Stimulated activated CD8-positive, alpha-beta memory T cell treated with anti-CD3 and anti-CD28 coated beads, Interleukin-7, amount 100 ng/mL, for 1 hour (primary cell): ENCODE data around the gene IGF1R.

Experiments
- DNase-seq, 2 donors: peaks; one replicate each; pipeline ENCODE4 v3.0.0-alpha.2; 2020; ENCODE audit warnings: low read depth in 2 of 2

The IGF1R gene

DNA sequence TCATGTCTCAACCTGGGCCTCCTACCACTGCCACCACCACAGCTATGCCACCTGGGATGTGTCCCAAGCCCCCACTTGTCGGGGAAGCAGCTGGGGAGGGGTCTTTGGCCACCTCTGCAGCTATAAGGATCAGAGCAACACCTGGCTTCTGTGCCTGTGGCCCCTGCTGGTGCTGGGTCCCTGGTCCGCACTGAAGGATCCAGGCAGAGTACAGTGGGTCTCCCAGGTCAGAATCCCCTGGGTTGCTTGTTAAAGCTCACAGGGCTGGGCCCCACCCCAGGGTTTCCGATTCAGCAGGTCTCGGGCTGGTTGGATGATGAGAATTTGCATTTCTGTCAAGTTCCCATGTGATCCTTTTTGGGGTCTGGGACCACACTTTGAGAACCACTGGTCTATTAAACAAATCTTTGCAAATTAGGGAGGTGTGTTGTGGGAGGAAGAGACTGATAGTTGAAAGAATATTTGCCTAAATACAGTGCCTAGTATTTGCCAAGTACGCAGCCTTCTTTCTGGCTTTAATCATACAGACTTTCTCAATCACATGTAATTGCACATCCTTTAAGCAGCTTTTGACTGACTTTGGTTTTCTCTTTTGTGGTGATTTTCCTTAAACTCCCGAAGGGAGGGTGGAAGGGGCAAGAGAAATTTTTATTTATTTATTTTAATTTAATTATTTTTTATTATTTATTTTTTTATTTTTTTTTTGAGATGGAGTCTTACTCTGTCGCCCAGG, 127.3 kb downstream of the IGF1R start:
- no peak for DNase-seq

DNA sequence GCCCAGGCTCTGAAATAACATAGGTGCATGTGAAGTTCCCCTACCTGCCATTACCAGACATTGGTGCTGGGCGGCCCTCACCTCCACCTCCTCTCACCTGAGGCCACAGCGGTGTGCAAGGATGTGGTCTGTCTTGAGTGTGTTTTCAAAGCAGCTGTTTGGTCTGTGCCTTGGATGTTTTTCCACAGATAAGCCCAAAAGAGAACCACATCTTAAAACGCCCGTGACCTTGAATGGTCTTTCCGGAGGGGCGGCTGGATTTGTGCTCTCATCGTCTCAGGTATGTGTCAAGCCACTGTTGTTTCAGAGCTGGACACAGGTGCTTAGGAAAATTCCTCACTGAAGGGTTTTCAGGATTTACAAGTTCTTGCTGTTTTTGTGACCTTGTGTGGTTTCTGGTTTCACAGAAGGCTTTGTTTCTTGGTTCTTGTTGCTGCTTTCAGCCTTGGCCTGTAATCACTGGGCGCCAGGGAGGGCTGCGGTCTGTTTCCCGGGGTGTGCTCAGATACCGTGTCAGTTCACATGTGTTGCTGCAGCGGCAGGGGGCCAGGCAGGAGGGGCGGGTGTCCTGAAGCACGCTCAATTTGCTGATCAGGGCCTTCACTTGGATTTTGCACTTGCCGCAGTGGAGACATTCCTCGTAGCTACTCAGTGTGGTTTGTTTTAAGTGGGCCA, 128.4 kb downstream of the IGF1R start:
- no peak for DNase-seq

DNA sequence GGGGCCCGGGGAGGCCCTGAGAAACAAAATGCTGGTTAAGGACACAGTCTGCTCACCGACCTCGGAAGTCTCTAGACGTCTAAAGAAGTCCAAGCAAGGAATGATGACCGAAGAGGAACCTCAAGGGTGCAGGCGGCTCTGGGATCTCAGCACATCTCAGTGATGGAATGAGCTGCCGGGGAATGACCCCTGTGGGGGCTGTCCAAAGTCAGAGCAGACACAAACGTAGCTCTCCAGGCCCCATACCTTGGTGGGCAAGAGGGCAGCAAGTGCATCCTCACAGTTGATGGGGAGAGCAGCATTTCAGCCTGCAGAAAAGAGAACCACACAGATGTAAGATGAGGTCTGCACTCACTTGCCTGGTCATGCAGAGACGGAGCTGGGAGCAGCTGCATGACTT, 129.1 kb downstream of the IGF1R start:
- no peak for DNase-seq

GRCh38 chr15:98778263-98778959, 130.1 kb downstream of the IGF1R start:
- DNase-seq, result no peak

- no peak for DNase-seq
These were observed 130.6 kb downstream of the IGF1R start for GRCh38 chr15:98778960-98779359.

DNA sequence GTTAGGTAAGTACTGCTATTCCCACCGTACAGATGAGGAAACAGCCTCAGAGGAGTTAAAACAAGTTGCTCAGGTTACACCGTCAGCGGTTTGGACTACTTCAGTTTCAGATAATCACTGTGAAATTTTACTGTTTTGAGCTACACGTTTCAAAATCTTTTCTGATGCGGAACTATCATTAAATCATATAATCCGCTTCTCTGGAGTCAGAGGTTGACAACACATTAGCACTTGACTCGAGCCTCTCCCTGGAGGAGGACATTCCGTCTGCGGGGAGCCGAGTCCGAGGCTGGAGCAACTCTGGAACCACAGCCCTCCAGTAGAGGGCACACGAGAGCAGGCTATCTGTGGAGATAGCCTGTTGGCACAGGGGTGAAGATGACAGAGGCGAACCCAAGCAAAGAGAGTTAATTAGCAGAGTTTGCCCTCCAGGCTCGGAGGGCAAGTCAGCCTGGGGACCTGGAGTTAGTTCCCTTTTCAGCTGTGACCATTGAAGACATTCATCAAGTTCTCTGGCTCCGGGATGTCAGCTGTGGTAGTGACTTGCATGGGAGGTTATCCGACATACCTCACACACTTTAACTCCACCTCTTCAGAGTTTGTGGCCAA, 131.2 kb downstream of the IGF1R start:
- peak; percentile 30 to 48 for DNase-seq

GRCh38 chr15:98781838-98782237, 133.5 kb downstream of the IGF1R start:
- no peak for DNase-seq

DNA sequence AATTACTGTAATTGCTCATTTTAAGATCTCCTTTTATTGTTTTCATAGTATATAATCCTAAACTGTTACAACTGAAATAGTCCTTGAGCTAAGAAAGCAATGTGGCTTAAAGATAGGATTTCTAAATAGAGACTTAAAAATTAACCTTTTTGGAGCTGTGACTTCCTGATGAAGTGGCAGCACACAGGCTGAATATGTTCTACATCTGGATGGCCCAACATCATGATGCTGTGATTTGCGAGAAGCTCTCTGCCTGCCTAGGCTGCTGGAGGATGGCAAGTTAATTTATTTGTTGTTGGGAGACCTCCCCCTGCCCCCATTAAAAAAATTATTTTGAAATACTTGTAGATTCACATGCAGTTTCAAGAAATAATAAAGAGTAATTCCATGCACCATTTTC, 134.5 kb downstream of the IGF1R start:
- no peak for DNase-seq

DNA sequence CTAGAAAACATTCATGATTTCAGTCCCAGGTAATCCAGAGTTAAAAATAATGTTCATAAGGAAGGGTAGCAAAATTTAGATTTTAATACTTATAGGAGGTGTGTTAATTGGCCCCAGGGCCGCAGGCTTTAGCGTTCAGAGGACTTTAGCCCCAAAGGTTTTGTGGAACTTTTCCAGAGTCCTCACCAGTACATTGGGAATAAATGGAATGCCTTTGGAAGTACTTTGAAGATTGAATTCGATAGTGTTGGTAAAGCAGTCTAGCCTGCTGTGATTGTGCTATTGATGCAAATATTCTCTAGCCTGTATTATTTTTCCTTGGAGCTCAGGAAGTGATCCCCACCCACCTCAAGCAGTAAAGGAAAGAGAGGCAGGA, 137.1 kb downstream of the IGF1R start:
- DNase-seq, result no peak

DNA sequence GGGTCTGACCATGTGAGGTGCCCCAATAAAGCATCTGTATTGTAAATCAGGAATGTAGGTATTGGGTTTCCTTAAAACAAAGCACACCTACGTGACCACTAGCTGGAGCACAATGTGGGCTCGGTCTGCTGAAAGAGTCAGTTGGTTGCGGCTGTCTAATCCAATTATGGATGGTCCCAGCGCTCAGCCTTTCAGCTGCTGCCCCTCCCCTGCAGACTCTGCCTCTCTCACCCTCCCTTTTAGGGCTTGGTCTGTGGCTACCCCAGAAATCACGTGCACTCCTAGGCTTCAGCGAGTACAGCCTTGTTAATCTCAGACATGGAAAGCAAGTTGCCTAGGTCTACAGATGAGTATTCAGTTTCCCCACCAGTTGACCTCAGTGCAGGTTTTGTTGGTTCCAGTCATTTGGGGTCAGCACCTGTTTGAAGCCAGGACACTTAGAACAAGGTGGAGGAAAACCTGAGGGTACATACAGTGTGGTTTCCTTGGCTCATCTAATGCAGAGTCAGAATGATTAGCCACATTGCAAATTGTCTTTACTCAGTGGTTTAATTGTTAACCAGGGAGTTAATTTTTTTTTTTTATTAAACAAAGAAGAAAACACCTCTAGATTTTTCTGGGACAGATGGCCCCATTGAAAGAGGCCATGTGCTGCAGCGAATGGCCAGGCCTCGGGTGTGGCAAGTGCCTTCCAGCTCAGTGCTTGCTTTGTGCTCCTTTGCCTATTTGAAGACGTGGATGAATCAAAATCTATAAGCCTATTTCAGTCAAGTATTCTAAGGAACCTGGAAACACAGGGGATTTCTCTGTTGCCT, 137.7 kb downstream of the IGF1R start:
- DNase-seq, result no peak

DNA sequence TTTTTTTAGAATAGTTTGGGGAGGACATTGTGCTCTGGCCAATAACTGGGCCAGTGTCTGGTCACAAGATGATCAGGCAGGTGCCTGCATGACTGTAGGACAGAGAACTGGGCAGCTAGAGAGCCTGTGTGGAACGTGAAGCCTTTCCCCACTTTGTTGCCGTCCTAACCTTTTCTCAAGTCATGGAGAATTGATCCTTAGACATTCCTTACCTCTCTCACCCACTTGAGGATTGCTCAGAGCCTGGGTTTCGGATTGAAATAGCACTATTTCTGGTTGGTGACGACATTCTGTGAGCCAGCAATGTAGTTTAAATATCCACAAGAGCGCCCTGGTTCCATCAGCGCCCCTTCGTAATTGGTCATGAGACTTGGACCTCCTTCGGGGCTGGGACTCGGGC, 138.4 kb downstream of the IGF1R start:
- DNase-seq, result no peak

- no peak for DNase-seq
These were observed 138.9 kb downstream of the IGF1R start for GRCh38 chr15:98787194-98787593.

GRCh38 chr15:98787936-98788757, 139.8 kb downstream of the IGF1R start:
- DNase-seq, result no peak

- DNase-seq, result no peak
These were observed 140.7 kb downstream of the IGF1R start for GRCh38 chr15:98789020-98789419.

- no peak for DNase-seq
These were observed 141.9 kb downstream of the IGF1R start for GRCh38 chr15:98790270-98790669.

- DNase-seq, result no peak
These were observed 142.8 kb downstream of the IGF1R start for GRCh38 chr15:98791046-98791701.

GRCh38 chr15:98792117-98792516, 143.8 kb downstream of the IGF1R start:
- no peak for DNase-seq

DNA sequence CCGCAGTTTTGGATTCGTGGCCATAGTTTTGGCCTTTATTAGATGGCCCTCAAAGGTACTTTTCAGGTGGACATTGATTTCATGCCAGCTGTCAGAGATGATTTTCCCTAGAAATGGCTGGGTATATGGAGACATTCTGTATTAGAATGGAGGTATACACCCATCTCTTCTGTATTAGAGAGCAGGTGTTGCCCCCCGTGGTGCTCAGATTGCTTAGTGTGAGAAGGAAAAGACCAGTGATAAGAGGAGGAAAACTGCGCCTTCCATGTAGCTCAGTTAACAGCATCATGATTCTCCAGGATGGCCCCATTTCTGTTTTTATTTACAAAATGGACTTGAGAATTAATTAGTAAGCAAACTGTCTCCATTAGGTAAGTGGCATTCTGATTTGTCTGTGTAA, 145.9 kb downstream of the IGF1R start:
- DNase-seq, result no peak

GRCh38 chr15:98794748-98795147, 146.4 kb downstream of the IGF1R start:
- no peak for DNase-seq

GRCh38 chr15:98795980-98796379, 147.6 kb downstream of the IGF1R start:
- DNase-seq, result no peak
